ENCODE results near the gene HDAC4. TPM values are rescaled to one million over a fixed set of nuclear protein-coding genes. Genes with fewer than 3 reads are reported as not detected.

Gene HDAC4
- total RNA-seq, 1 experiment from 2014 or later = 32.0 TPM

DNA sequence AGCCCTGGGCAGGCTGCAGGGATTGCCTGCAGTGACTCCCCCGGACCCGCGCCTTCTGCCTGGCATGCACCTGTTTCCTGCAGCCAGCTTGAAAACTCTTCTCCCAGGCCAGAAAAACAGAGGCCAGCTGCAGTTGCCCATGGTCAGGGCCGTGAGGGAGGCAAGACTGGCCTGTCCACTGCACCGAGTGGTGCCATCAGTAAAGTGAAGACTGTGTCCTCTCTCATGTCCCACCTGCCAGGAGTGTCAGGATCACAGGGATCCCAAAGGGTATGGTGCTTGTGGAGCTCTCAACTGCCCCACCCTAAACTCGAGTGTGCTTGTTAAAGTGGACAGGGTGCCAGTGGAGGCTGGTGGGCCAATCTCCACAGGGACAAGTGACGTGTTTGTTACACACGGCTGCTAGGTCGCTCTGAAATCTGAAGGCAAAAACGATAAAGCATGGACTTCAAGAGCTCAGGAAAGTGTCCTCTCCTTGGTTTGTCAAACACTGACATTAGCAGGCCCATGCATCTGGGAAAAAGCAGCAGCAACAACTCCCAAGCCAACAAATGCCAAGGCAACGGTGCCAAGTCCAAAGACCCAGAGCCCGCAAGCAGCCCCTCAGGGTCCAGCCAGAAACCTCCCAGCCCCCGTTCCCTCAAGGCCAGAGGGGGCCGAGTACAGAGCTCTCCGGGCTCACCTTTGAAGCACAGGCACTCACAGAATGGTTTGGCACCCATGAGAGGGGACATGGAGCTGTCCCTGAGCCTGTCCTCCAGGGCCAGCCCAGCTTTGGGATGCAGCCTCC is 213.2 kb downstream of the HDAC4 start:
- no peak overlapping the region for H4K8ac ChIP-seq (replicated peaks; ENCODE audit: insufficient read length, low read depth, low read length)
- no peak overlapping the region for H2BK12ac ChIP-seq (ENCODE audit: insufficient read length, low read depth, low read length)
- H3K4ac ChIP-seq (ENCODE audit: low read depth, low read length) = no peak overlapping the region
- H3K56ac ChIP-seq (ENCODE audit: insufficient read length, low read depth, low read length) = no peak overlapping the region
- no peak overlapping the region for H2BK20ac ChIP-seq (ENCODE audit: low read depth, low read length, poor library complexity, severe bottlenecking)
- no peaks in the 10 kb centered on the region for H3K4me1 ChIP-seq (ENCODE audit: insufficient read depth, low read length)
- H2AK5ac ChIP-seq (ENCODE audit: insufficient read length, low read length) = no peak overlapping the region
- H2BK15ac ChIP-seq (ENCODE audit: low read depth, low read length) = no peak overlapping the region
- no peak overlapping the region for H4K91ac ChIP-seq (ENCODE audit: insufficient read length, low read depth, low read length)
- no peak overlapping the region for H3K4me2 ChIP-seq (ENCODE audit: insufficient read depth, insufficient read length, low read length)
- no peaks in the 10 kb centered on the region for H3K79me1 ChIP-seq (ENCODE audit: insufficient read depth, low read depth, low read length, poor library complexity, severe bottlenecking)
- H3K27me3 ChIP-seq (ENCODE audit: insufficient read depth, low read length) = no peaks in the 10 kb centered on the region
- H4K20me1 ChIP-seq (ENCODE audit: control insufficient read depth, insufficient read depth, insufficient read length) = no peaks in the 10 kb centered on the region
- no peaks in the 10 kb centered on the region; the same call in 1 of the 2 replicates for H3K79me2 ChIP-seq (ENCODE audit: insufficient read depth, low read length)
- no peaks in the 10 kb centered on the region; the same call in 1 of the 2 replicates for H3K27me3 Mint-ChIP-seq (ENCODE audit: low read depth)
- no peak overlapping the region for H3K27ac ChIP-seq (ENCODE audit: insufficient read length, low read depth, low read length)
- no peak overlapping the region for H4K5ac ChIP-seq (ENCODE audit: insufficient read length, low read depth, low read length)
- no peaks in the 10 kb centered on the region for H3K23me2 ChIP-seq (ENCODE audit: insufficient read length, low read depth, low read length, poor library complexity, severe bottlenecking)
- H3K9me3 Mint-ChIP-seq = peaks cover 0 to 4% of the 10 kb centered on the region in 2 experiments; a peak in 2 of 5 replicates
- H3K18ac ChIP-seq (ENCODE audit: insufficient read length, low read depth, low read length) = no peak overlapping the region
- H3K9me3 ChIP-seq (ENCODE audit: control insufficient read depth, low read depth, low read length) = no peaks in the 10 kb centered on the region
- no peak overlapping the region for H3K14ac ChIP-seq (ENCODE audit: insufficient read depth, low read length)
- no peak overlapping the region for H3K4me3 Mint-ChIP-seq
- H3K36me3 Mint-ChIP-seq (ENCODE audit: insufficient read depth in 1 of 3, low read depth in 3 of 3) = peaks cover 25 to 33% (median 33%) of the 10 kb centered on the region in 3 experiments
- H3K9ac ChIP-seq (ENCODE audit: extremely low read depth, insufficient read length, low read length) = no peak overlapping the region
- no peak overlapping the region for H2BK120ac ChIP-seq (ENCODE audit: low read depth, low read length, poor library complexity, severe bottlenecking)
- no peak overlapping the region for H2BK5ac ChIP-seq (ENCODE audit: insufficient read length, low read length)
- H3T11ph ChIP-seq (ENCODE audit: low read length) = no peak overlapping the region
- H2AFZ ChIP-seq (ENCODE audit: low read length) = no peak overlapping the region
- no peak overlapping the region; a peak in 1 of 7 replicates for H3K27ac Mint-ChIP-seq
- TF ChIP-seq, protein P1, sequence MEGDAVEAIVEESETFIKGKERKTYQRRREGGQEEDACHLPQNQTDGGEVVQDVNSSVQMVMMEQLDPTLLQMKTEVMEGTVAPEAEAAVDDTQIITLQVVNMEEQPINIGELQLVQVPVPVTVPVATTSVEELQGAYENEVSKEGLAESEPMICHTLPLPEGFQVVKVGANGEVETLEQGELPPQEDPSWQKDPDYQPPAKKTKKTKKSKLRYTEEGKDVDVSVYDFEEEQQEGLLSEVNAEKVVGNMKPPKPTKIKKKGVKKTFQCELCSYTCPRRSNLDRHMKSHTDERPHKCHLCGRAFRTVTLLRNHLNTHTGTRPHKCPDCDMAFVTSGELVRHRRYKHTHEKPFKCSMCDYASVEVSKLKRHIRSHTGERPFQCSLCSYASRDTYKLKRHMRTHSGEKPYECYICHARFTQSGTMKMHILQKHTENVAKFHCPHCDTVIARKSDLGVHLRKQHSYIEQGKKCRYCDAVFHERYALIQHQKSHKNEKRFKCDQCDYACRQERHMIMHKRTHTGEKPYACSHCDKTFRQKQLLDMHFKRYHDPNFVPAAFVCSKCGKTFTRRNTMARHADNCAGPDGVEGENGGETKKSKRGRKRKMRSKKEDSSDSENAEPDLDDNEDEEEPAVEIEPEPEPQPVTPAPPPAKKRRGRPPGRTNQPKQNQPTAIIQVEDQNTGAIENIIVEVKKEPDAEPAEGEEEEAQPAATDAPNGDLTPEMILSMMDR (conservative IDR thresholded peaks at IDR 0.05) = no peak
- no CpG with 5 or more reads among the region's 15 CpGs for WGBS (ENCODE audit: extremely low coverage, insufficient read length, low lambda C conversion rate)
- DNase-seq = peak; percentile 15
- H3K4me1 Mint-ChIP-seq = peaks cover 4 to 8% of the 10 kb centered on the region in 2 experiments; a peak in 2 of 4 replicates
- H3K23ac ChIP-seq (ENCODE audit: insufficient read length, low read depth, low read length) = no peak overlapping the region
